Stomach (tissue), 4 donors: ENCODE measurements around the gene VMP1.

Experiments used
- POLR2A ChIP-seq, 4 donors: fragments of 450-650 bp; IDR thresholded peaks; one replicate each; pipeline ENCODE4 v1.6.1; 2016; ENCODE audit warnings: antibody characterized with exemption in 4 of 4, control low read depth in 2 of 4, mild to moderate bottlenecking in 1 of 4, moderate library complexity in 1 of 4
- TF ChIP-seq, protein P1 (sequence below), 7 experiments: fragments of 450-650 bp in 4 of 7; fragments of 200-600 bp in 3 of 7; sonication (generic) in 3 of 7; IDR thresholded peaks; one replicate each; pipeline ENCODE4 v1.5.1; 2016 to 2019; ENCODE audit warnings: antibody characterized with exemption in 7 of 7, control low read depth in 2 of 7, mild to moderate bottlenecking in 1 of 7

DNA sequence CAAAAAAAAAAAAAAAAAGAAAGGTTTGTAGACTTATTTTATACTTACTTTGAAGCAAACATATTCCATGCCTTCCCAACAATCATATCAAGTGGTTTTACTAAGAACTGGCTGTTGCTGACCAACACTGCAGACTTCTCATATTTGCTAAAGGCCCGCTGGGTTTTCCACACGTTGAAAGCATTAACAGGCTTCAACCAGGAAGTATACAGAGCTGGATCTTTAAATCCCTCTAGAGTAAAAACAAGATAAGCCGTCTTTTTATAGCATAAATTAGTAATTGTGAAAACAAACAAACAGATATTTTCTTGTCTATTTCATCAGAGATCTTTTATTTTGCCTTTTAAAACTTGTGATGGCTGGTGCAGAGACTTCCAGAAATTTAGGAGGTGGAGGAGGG, 156.2 kb downstream of the VMP1 start:
- TF ChIP-seq, protein P1, sequence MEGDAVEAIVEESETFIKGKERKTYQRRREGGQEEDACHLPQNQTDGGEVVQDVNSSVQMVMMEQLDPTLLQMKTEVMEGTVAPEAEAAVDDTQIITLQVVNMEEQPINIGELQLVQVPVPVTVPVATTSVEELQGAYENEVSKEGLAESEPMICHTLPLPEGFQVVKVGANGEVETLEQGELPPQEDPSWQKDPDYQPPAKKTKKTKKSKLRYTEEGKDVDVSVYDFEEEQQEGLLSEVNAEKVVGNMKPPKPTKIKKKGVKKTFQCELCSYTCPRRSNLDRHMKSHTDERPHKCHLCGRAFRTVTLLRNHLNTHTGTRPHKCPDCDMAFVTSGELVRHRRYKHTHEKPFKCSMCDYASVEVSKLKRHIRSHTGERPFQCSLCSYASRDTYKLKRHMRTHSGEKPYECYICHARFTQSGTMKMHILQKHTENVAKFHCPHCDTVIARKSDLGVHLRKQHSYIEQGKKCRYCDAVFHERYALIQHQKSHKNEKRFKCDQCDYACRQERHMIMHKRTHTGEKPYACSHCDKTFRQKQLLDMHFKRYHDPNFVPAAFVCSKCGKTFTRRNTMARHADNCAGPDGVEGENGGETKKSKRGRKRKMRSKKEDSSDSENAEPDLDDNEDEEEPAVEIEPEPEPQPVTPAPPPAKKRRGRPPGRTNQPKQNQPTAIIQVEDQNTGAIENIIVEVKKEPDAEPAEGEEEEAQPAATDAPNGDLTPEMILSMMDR (IDR thresholded peaks at IDR 0.05), result no peak
- TF ChIP-seq POLR2A (IDR thresholded peaks at IDR 0.05), result no peak
